ENCODE measurements around the gene GRID1. TPM values are rescaled to one million over a fixed set of nuclear protein-coding genes. Genes with fewer than 3 reads are reported as not detected.

The GRID1 gene
- total RNA-seq, 1 experiment from 2014 or later = not detected

DNA sequence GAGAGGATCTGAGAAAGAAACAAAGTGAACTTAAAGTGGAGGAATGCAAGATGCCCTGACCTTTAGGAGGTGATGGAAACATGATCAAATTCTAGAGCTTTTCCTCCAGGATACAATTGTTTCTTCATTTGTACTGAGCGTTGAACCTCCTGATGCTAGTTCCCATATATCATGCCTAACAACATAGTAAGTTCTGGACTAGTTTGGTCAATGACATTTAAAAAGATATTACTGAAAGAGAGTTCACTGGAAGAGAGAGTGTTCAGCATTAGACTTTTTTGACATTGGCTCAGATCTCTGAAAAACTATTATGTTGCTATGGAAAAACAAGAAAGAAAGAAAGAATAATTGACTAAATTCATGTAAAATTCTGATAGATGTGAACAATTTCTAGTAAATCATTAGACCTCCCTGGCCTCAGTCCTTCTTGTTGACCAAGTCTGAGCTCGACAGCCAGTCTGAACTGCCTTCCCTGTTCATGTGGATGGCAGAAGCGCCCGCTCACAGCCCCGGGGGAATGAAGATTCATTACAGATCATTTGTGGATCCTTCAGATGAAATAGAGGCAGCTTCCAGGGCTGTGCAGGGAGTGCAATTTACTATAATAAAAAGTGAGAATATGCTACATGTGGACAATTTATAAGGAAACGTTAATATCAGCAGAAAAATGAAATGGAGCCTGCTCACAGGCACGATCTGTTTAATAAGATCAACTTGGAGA lies 442.1 kb downstream of the GRID1 start:
- Mint-ChIP-seq H3K4me1 (ENCODE audit: low read depth, unreplicated experiment) (peaks cover 9% of the 10 kb centered on the region), H3K27ac (ENCODE audit: unreplicated experiment) (no peak overlapping the region), H3K9me3 (ENCODE audit: low read depth, unreplicated experiment) (no peaks in the 10 kb centered on the region), H3K4me3 (ENCODE audit: low read depth, unreplicated experiment) (no peak overlapping the region), H3K27me3 (ENCODE audit: unreplicated experiment) (no peaks in the 10 kb centered on the region), H3K36me3 (ENCODE audit: insufficient read depth, unreplicated experiment) (no peaks in the 10 kb centered on the region)
- no TSS peak for BruUV-seq (replicated peaks)
- CTCF ChIA-PET = no interaction called here
- DNase-seq = no peak
- TF ChIP-seq, protein P1, sequence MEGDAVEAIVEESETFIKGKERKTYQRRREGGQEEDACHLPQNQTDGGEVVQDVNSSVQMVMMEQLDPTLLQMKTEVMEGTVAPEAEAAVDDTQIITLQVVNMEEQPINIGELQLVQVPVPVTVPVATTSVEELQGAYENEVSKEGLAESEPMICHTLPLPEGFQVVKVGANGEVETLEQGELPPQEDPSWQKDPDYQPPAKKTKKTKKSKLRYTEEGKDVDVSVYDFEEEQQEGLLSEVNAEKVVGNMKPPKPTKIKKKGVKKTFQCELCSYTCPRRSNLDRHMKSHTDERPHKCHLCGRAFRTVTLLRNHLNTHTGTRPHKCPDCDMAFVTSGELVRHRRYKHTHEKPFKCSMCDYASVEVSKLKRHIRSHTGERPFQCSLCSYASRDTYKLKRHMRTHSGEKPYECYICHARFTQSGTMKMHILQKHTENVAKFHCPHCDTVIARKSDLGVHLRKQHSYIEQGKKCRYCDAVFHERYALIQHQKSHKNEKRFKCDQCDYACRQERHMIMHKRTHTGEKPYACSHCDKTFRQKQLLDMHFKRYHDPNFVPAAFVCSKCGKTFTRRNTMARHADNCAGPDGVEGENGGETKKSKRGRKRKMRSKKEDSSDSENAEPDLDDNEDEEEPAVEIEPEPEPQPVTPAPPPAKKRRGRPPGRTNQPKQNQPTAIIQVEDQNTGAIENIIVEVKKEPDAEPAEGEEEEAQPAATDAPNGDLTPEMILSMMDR (IDR thresholded peaks at IDR 0.05; ENCODE audit: unreplicated experiment) = no peak
- intact Hi-C loops (cut with micrococcal nuclease; ENCODE audit: unreplicated experiment) = no loop called here

DNA sequence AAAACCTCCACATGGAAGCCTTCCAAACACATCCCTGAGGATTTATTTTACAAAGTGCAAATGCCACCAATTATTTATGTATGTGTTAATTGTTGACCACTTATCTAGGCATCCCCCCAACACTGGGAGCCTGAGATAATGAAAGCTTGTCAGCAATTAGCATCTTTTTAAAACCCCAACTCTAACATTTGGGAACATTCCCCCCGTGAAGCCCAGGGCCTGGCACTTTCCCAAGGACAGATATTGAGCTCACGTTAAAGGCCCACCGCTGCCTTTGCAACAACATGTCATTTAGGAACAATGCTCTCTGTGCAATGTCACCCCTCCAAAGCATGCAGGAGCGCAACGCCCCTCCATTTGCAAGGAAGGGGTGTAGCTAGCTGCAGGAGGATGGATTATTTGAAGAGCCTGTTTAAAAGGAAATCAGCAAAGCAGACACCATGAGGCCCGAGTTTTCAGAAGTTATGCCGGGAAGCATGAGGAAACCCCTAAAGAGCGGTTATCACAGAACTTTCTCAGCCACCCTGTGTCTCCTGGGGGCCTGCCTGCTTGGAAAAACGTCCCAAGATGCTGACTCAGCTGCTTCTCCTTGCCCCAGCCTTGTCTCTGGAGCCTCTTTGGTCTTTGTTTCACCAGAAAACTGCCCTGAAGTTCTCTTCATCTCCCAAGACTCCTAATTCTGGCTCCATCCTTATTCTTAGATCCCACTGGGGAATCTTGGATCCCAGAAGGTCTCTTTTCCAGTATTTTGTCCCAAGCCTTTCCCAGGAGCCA lies 444.1 kb downstream of the GRID1 start:
- H3K36me3 Mint-ChIP-seq (ENCODE audit: insufficient read depth, unreplicated experiment) = no peaks in the 10 kb centered on the region
- H3K4me3 Mint-ChIP-seq (ENCODE audit: low read depth, unreplicated experiment) = no peak overlapping the region
- DNase-seq = no peak
- no peak overlapping the region for H3K27ac Mint-ChIP-seq (ENCODE audit: unreplicated experiment)
- intact Hi-C loops (cut with micrococcal nuclease; ENCODE audit: unreplicated experiment) = no loop called here
- CTCF ChIA-PET = no interaction called here
- no peaks in the 10 kb centered on the region for H3K9me3 Mint-ChIP-seq (ENCODE audit: low read depth, unreplicated experiment)
- no TSS peak for BruUV-seq (replicated peaks)
- H3K4me1 Mint-ChIP-seq (ENCODE audit: low read depth, unreplicated experiment) = peaks cover under 1% of the 10 kb centered on the region
- H3K27me3 Mint-ChIP-seq (ENCODE audit: unreplicated experiment) = no peaks in the 10 kb centered on the region
- TF ChIP-seq, protein P1 (IDR thresholded peaks at IDR 0.05; ENCODE audit: unreplicated experiment) = no peak

DNA sequence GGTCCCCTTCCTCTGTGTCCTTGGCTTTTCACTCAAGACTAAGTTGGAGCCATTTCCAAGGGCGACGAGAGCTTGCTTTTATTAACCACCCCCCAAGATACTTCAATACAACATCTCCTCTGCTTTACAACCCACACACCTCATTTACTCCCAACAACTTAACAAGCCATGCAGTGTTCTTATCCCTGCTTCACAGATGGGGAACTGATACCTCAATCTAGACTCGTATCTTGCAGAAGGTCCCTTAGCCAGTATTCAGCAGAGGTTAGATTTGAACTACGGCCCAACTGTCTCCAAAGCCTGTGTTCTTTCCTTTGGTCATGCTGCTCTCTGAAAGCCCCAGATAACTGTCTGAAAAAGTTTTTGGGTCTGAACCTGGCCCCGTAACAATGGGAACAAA lies 444.8 kb downstream of the GRID1 start:
- Mint-ChIP-seq H3K27me3 (ENCODE audit: unreplicated experiment) (no peaks in the 10 kb centered on the region), H3K4me1 (ENCODE audit: low read depth, unreplicated experiment) (no peaks in the 10 kb centered on the region), H3K36me3 (ENCODE audit: insufficient read depth, unreplicated experiment) (no peaks in the 10 kb centered on the region), H3K27ac (ENCODE audit: unreplicated experiment) (no peak overlapping the region), H3K9me3 (ENCODE audit: low read depth, unreplicated experiment) (no peaks in the 10 kb centered on the region), H3K4me3 (ENCODE audit: low read depth, unreplicated experiment) (no peak overlapping the region)
- no TSS peak for BruUV-seq (replicated peaks)
- TF ChIP-seq, protein P1 (IDR thresholded peaks at IDR 0.05; ENCODE audit: unreplicated experiment) = no peak
- intact Hi-C loops (cut with micrococcal nuclease; ENCODE audit: unreplicated experiment) = no loop called here
- DNase-seq = no peak
- CTCF ChIA-PET = no interaction called here

DNA sequence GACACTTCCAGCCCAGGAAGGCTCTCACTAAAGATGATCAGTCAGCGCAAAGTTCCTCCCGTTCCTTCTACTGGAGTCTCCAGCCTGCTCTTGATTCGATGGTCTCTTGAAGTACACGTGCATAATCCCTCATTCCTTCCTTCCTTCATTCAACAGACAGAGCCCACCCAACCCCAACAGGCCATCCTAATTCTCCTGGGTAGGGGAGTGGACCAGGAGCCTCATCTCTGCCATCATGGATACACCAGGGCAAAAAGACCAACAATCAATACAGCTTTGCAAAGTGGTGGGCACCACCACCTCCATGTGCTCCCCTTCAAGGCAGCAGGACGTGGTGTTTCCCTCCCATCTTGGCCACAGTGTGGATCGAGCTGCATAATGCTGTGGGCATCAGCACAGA lies 446.3 kb downstream of the GRID1 start:
- no peaks in the 10 kb centered on the region for H3K4me1 Mint-ChIP-seq (ENCODE audit: low read depth, unreplicated experiment)
- CTCF ChIA-PET = no interaction called here
- H3K27ac Mint-ChIP-seq (ENCODE audit: unreplicated experiment) = no peak overlapping the region
- no peaks in the 10 kb centered on the region for H3K36me3 Mint-ChIP-seq (ENCODE audit: insufficient read depth, unreplicated experiment)
- no peak for DNase-seq
- TF ChIP-seq, protein P1 (IDR thresholded peaks at IDR 0.05; ENCODE audit: unreplicated experiment) = no peak
- no TSS peak for BruUV-seq (replicated peaks)
- intact Hi-C loops (cut with micrococcal nuclease; ENCODE audit: unreplicated experiment) = no loop called here
- no peak overlapping the region for H3K4me3 Mint-ChIP-seq (ENCODE audit: low read depth, unreplicated experiment)
- H3K9me3 Mint-ChIP-seq (ENCODE audit: low read depth, unreplicated experiment) = no peaks in the 10 kb centered on the region
- no peaks in the 10 kb centered on the region for H3K27me3 Mint-ChIP-seq (ENCODE audit: unreplicated experiment)
